Measurements from ENCODE around the gene SLC2A9.
A peak's percentile ranks its signal among the peaks of the same experiment; 100 is the strongest.

The SLC2A9 gene

GRCh38 chr4:9952415-9952950, 68.8 kb downstream of the SLC2A9 start:
- DNase-seq, result peak; percentile 17

- DNase-seq, result no peak
Observed at GRCh38 chr4:9949573-9949972, 71.7 kb downstream of the SLC2A9 start.

- DNase-seq, result no peak
Observed at GRCh38 chr4:9947168-9948062, 73.9 kb downstream of the SLC2A9 start.

GRCh38 chr4:9946170-9946569, 75.1 kb downstream of the SLC2A9 start:
- no peak for DNase-seq

- DNase-seq, result no peak
Observed at GRCh38 chr4:9944431-9945425, 76.6 kb downstream of the SLC2A9 start.

GRCh38 chr4:9943761-9944160, 77.5 kb downstream of the SLC2A9 start:
- no peak for DNase-seq

- DNase-seq, result no peak
Observed at GRCh38 chr4:9942921-9943600, 78.2 kb downstream of the SLC2A9 start.

GRCh38 chr4:9942139-9942538, 79.2 kb downstream of the SLC2A9 start:
- DNase-seq, result no peak

- no peak for DNase-seq
Observed at GRCh38 chr4:9940041-9940440, 81.3 kb downstream of the SLC2A9 start.

- no peak for DNase-seq
Observed at GRCh38 chr4:9938933-9939332, 82.4 kb downstream of the SLC2A9 start.

GRCh38 chr4:9937078-9937477, 84.2 kb downstream of the SLC2A9 start:
- no peak for DNase-seq

GRCh38 chr4:9936129-9936644, 85.1 kb downstream of the SLC2A9 start:
- DNase-seq, result no peak

GRCh38 chr4:9933956-9934355, 87.3 kb downstream of the SLC2A9 start:
- DNase-seq, result no peak

GRCh38 chr4:9933184-9933583, 88.1 kb downstream of the SLC2A9 start:
- DNase-seq, result no peak

GRCh38 chr4:9932771-9933170, 88.5 kb downstream of the SLC2A9 start:
- DNase-seq, result no peak

GRCh38 chr4:9931146-9931545, 90.2 kb downstream of the SLC2A9 start:
- no peak for DNase-seq

GRCh38 chr4:9929111-9929510, 92.2 kb downstream of the SLC2A9 start:
- no peak for DNase-seq

GRCh38 chr4:9927341-9928007, 93.8 kb downstream of the SLC2A9 start:
- DNase-seq, result no peak

GRCh38 chr4:9926586-9926985, 94.7 kb downstream of the SLC2A9 start:
- no peak for DNase-seq

GRCh38 chr4:9925750-9926439, 95.4 kb downstream of the SLC2A9 start:
- DNase-seq, result peak; percentile 72

- DNase-seq, result peak; percentile 85
Observed at GRCh38 chr4:9924750-9925149, 96.5 kb downstream of the SLC2A9 start.

All from NCI-H1105 treated with DMSO at 0.1 percent for 48 hours (cell line).